NCI-H748 (cell line): ENCODE results near the gene TMEM151B.

Experiments used
- DNase-seq: peaks from one replicate; lab custom pipeline; 2025; ENCODE audit not compliant: unreplicated experiment; lab: John Stamatoyannopoulos, UW

TMEM151B gene

DNA sequence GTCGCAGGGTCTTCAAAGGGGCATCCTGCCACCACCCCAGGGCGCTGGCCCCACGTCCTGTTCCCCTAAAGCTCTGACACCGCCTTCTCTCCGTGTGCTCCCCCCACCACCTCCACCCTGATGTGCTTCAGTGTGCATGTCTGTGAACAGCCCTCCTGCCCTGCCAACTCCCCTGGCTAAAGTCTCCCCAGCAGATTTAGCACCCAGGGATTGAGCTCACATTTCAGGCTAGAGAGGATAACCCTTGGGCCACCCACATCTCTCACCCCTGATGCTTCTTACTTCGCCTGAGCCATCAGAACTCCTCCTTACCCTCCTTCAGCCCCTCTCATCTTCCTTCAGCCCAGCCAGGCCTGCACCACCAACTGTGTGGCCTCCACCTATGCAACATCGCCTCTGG, 7.5 kb downstream of the TMEM151B start:
- DNase-seq = no peak

DNA sequence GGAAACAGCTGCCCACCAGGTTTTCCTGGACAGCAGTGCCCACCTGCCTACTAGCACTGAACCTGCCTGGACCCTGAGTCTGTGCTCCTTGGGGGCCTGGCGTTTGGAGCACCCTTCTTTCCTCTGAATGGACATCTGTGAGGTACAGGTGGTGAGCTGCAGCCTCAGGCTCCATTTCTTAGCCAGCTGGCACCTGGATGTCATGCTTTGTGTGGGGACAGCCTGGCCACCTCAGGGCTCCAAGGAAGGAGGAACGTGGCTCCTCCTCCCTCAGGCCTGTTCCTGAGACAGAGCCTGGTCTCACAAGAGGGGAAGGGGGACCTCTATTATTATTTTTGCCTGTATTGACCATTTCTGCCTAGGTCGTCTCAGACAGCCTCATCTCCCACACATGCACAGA, 8.1 kb downstream of the TMEM151B start:
- DNase-seq = no peak

DNA sequence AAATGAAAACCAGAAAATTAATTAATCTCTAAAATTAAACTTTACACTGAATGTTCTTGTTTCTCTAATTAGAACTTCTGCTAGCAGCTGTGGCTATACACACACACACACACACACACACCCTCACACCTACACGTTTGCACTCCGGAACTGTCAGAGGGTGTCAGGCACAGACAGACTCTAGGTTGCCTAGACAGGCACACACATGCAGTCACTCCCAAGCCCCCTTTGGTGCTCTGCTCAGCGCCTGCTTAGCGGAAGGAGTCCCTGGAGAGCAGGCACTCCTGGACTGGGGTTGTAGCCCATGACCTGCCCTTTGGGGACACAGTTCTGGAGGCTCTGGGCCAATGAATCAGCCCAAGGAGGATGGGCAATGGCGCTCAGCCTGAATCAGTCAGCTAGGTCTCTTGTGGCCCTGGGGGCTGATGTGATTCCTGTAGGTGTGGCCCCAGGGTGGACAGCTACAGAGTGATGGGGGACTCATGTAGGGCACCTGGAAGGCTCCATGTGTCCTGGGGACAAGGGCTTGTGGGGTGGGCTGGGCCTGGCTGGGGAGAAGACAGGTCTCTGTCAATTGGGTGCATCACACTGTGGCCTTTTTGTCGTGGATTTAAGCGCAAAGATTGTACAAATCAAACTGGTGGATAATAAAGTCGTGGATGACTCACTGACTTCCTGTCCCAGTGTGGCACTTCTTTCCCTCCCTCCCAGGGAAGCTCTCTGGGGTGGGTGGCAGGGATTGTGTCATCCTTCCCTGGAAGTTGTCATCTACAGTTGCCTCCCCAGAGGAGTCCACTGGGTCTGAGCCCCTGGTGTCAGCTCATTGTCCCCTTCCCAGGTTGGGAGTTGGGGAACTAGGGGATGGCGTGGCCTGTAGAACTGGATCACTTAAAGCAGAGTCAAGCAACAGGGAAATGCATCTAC, 8.8 kb downstream of the TMEM151B start:
- DNase-seq = no peak

DNA sequence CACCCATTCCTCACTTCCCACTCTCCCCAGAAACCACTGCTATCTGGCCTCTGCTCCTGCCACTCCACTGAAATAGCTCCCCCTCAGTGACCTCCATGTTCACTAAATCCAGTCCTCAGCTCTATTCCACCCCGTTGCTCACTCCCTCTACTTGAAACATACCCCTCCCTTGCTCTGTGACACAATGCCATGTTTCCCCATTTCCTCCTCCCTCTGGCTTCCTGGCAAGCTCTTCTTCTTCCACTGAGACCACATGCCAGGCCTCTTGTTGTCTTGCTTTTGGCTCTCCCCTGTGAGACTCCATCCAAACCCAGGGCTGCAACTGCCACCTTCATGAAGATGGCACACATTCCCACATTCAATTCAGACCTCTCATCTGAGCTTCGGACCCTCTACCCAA, 13.9 kb downstream of the TMEM151B start:
- no peak for DNase-seq

DNA sequence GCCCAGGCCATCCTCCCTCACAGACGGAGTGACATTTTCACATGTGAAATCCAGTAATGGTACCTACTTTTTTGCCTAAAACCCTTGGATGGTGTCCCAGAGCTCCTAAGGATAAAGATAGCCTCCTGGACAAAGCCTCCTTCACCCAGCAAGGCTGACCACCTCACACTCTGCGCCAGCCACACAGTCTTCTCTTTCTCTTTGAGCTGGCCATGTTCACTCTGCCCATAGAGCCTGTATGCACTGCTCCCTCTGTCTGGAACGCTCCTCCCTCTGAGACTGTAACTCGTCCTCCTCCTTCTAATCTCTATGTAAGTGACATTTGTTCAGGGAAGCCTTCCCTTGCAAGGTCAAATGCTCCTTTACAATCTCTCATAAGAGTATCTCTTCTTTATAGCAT, 14.6 kb downstream of the TMEM151B start:
- DNase-seq = no peak

DNA sequence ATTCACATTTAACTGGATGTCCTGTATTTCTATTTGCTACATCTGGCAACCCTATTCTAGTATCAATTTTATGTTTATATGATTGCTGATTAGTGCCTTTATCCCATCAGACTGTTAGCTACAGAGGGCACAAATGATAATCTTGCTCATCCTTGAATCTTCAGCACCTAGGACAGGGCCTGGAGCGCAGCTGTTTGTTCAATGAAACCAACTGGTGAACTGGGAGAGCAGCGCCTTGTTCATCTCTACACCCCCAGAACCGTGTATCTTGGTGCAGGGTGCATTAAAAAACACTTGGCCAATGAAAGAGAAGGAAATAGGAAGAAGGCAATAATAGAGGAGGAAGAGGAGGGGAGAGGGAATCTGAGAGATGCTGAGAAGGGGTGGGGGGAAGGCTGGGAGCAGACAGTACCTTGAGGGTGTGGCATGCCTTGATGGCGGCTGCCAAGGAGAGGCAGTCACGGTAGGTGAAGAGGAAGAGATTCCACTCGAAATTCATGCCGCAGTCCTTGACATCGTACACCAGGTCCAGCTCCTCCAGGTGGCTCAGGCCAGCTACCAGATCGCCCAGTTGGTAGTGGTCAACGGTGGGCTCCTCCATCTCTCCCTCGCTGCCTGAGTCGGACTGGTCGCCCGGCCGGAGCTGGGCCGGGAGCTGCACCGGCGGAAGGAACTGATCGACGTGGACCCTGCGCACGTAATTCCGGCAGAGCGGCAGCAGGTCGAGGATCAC, 15.5 kb downstream of the TMEM151B start:
- DNase-seq = no peak

DNA sequence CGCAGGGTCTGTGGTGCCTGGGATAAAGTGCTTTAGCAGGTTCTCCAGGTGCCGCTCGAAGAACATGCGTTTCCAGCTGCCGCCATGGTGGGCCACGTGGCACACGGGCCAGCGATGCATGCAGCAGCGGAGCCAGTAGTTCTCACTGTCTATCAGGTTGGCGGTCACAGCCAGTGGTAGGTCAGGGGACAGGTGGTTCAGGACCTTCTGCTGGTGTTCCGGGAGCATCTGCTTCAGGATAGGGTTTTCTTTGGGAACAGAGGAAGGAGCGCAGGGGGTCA, 16.0 kb downstream of the TMEM151B start:
- no peak for DNase-seq

DNA sequence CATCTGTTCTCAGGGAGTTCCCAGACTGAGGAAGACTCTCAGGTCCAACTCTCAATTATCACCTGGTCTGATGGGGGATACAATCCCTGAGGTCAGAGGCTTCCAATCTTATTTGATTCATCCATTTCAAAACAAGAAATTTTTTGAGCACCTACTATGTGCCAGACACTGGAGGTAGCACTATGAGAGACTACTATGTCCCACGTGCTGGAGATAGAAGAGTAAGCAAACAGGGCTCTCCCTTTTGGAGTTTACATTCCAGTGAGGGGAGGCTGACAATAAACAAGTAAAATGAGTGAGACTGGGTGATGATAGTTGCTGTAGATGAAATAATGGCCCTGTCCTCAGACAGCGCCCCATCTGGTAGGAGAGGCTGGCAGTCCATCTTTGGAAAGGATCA, 16.5 kb downstream of the TMEM151B start:
- no peak for DNase-seq

DNA sequence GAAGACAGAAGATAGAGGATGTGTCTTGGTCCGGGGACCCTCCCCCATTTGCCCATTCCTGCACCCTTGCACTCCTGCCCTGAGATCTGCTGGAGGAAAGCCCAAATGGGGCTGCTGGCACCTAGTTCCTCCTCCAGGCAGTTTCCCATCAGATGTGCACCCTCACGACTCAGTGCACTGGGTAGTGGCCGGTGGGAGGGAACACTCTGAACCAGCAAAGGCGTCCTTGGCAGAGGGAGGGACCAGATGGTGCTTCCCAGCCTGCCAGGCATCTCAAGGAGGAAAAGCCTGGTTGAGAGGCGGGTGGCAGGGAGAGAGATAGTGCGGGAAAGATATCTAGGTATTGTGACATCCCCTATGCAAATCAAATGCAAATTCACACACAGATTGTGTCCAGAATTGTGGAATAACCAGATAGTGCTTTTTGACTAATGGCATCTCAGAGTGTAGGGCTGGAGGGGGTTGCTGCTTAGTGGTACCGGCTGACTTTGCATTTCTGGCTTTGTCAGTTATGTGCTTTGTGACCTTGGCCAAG, 19.5 kb downstream of the TMEM151B start:
- no peak for DNase-seq

DNA sequence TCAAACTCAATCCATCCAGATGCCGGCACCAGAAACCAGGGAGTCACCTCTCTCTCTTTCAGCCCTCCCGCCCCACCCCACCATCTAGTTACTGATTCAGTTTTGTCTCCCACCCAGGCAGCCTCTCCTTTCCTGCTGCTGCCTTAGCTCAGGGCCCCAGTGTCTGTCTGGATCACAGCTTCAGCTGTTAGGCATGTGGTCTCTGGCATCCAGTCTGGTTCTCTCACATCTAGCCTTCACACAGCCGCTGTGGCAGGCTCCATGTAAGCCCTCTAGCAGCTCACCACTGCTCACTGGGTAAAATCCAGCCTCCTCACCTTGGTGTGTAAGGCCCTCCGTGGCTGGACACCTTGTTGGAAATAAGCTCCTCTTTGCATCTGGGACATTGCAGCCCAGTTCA, 21.6 kb downstream of the TMEM151B start:
- no peak for DNase-seq

DNA sequence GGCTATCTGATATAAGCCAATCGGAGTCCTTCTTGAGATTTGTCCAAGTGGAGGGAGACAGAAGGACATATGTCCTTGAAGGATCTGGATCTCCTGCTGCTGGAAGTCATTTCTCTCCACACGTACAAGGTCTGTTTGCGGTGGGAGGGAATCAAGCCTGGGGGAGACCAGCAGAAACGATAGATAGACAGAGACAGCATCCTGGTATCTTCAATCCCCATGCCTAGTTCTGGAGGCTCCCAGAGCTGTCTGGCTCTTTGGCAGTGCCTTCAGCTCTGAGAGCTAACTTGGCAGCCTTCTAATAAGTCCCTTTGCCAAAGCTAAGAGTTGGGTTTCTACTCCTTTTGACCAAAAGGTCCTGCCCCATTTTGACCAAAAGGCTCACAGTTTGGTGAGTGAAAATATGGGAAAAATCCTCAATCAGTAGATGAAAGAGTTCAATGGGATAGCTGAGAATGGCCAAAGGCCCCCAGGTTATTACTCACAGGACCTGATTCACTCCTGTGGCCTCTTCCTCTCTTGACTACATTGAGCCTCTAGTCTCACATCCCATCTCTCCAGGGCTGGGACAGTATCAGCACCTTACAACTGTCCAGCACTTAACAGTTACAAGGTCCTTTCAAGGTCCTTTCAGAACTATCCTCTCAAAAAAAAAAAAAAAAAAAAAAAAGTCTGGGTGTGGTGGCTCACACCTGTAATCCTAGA, 22.6 kb downstream of the TMEM151B start:
- no peak for DNase-seq

DNA sequence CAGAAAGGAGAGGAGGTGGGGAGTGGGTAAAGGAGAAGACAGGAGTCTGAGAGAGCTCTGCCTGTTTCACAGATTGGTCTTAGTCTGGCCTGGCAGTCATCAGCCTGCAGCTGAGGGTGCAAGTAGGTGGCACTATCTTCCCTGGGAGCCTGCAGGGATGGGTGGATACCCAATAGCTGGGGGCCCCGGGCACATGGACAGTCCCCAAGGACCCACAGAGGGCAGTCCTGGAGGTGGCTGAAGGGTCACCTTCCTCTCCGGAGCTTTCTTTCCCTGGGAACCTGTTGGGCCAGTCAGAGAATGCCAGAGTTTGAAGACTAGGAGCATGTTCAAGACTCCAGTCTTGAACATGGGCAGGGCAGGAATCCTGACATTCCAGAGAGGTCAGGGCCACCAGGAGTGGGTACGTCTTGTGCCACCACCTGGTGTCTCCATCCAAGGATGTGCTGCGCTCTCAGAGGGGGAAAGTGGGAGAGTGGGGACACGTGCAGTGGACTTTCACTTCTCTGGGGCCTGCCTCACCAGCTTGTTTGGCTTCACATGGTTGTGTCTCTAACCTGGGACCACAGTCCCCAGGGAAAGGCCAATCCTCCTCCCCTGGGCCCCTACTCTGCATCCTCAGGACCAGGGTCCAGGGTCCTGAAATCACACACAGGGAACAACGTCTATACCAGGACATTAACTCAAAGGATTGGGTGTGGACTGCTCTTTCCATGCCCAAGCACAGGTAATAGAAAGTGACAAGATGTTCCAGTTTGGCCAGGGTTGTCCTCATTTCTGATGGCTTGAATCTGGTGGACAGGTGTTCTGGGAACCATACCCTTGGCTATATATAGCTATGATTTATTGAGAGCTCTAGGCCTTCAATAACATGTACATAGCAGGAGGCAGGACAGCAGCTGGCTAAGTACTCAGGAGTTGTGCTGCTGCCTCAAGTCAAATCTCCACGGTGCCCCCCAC, 24.9 kb downstream of the TMEM151B start:
- DNase-seq = no peak

DNA sequence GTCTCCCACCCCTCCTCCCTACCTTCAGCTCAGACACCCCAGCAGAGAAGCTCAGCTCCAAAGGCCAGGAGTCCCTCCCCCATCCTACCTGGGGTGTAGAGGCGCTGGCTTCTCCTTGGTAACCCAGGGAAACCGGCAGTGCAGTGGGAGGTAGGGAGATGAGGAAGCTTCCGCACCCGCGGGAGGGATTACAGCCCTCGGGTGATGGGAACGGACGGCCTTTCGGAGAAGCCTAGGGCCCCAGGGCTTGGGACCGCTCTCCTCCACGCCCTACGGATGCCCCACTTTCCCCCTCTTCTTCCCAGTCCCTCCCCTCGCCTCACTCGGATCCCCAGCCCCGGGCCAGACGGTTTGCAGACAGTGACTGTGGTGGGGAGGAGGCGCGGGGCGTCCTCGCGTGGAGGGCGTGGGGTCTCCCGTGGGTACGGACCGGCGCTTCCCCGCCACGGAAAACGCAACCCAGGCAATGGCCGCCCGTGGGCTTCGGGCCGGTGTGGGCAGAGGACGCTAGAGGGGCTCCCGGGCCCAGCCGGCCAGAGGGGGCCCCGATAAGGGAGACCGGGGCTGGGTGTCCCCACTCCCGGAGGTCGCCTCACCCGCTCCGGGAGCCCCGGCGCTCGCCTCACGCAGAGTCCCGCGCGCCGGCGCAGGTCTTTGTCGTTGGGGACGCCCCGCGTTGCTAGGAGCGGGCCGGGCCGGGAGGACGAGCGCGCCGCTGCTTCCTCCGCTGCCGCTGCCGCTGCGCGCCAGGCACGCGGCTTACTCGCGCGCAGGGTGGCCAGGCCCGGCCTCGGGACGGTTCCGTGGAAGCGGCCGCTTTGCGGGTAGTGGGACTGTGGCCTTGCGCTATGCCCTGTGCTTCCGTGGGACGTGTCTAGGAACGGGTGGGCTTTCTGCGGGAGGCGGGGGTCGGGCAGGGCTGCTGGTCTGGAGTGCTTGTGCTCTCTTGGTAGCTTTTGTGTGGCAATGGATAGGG, 27.1 kb downstream of the TMEM151B start:
- DNase-seq = peak; percentile 80

DNA sequence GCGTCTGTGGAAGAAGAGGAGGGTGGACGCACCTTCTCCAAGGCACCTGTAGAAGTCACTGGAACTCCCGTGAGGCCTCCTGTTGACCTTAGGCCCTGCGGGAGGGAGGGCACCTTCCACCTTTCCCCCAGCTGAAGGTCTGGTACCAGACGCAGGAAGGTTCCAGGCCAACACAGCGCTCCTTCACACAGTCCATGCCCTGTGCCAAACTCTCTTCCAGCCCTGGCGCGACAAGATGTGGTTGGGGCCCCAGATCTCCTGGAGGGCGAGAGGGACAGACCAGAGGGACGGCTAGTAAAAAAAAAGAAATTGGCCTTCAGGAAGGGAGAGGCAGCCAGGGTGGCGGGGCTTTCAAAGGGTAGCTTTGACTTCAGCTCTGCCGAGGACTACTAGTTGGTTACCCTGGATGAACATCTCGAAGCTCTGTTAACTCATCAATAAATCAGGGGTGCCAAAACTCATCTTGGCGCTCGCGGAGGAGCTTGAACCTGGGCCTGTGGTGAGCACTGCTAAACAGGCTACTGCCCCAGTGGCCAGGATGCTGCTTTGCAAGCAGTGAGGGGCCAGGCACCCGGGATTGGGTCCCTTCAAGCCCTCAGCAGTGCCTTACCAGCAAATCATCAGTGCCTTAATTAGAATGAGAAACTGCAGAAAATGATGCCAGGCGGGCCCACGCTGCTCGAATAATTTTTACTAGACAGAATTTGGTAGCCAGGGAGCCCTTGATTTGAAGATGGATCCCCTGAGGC, 28.0 kb downstream of the TMEM151B start:
- DNase-seq = peak; percentile 29

DNA sequence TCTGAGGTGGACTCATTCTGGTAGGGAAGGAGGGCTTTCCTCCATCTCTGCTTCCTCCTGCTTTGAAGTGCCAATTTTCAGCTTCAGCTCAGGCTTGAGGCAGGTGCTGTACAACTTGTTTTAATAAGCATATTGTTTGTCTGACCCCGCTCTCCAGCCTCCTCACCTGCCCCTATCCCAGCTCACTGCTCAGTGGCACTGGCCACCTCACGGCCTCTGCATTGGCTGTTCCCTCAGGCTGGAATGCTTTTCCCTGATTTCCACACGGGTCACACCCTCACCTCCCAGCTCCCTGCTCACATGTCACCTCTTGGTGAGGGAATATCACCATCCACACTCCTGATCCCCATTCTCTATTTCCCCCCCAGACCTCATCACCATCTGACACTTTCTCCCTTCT, 28.6 kb downstream of the TMEM151B start:
- no peak for DNase-seq

DNA sequence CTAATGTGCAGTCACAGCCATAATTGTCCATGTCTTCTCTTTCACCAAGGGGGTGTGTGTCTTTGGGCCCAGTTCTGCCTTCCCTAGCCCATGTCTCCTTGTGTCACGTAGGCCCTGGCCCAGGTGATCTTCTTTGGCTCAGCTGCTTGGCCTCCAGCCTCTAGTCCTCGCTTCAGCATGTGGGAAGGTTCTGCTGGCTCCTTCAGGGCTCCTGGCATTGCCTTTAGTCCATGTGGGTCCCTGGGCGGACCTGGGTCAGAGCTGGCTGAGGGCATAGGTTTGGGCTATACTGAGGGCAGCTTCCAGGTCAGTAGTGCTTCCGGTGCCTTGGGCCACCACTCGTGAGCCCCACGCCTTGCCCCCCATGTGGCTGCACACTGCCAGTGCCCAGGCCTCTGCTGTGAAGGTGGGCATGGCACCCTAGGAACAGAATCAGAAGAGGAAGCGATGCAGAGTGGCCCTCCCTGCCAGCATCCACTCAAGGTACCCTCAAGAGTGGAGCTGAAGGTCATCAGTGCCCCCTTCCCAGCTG, 30.1 kb downstream of the TMEM151B start:
- DNase-seq = no peak

DNA sequence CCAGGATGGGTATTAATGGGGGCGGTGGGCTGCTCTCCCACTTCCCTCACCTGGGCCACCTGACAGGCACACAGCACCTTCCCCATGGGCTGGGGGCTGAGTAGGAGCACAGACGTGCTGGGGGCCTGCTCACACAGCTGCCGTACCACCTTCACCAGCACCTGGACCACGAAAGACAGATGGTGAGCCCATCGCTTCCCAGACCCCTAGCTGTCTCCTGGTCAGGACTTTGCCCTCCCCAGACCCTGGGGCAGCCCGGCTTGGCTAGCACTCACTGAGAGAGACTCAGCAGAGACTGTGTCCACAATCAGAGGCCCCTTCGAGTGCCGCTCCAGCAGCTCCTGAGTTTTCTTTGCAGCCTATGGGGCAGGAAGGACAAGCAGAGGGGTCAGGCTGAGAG, 30.9 kb downstream of the TMEM151B start:
- no peak for DNase-seq

DNA sequence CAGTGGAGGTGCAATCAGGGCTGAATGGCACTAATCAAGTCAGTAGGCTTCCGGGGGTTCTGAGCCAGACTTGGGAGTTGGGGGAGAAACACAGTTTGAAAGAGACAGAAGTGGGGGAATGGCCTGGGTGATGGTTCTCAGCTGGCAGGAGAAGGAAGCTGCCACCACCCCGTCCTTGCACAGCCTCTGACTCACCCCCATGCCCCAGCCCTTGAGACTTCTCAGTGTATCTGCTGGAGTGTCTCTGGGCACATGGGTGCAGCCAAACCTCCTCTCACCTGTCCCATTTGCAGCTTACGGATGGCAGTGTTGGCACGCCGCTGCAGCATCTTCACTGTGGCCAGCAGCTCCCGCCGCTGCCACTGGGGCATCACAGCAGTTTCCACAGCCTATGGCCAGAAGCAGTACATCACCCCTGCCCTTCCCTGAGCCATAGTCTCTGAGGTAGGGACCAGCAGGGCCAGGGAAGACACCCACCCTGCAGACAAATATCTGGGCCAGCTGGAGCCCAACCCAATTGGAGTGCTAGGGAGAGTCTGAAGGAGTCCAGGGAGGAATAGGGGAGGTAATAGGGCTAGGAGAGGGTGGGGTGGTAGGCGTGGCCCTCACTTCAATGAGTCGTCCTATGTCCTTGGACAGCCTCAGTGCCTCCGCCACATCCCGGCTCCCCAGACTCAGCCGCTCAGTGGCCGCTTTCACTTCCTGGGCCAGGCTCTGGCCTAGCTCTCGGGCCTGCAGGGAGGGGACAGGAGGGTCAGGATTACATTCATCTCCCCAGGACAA, 31.7 kb downstream of the TMEM151B start:
- DNase-seq = no peak
